NB4 (cell line): Measurements from ENCODE around the gene NUP214.

Source experiments
- MYC ChIP-seq: IDR thresholded peaks from 2 replicates; pipeline ENCODE4 v1.6.1; 2011; ENCODE audit warnings: low read depth, low read length
- POLR2A ChIP-seq: IDR thresholded peaks from 2 replicates; pipeline ENCODE4 v1.6.1; 2011; ENCODE audit warnings: mild to moderate bottlenecking; ENCODE audit not compliant: insufficient read length; ENCODE audit errors: extremely low read depth
- TF ChIP-seq, protein P1 (sequence below): IDR thresholded peaks from one replicate; pipeline ENCODE4 v1.5.1; 2012; ENCODE audit warnings: low read depth, low read length
- TF ChIP-seq, protein P2 (sequence below): IDR thresholded peaks from 2 replicates; pipeline ENCODE4 v1.6.1; 2011; ENCODE audit warnings: low read depth, low read length

DNA sequence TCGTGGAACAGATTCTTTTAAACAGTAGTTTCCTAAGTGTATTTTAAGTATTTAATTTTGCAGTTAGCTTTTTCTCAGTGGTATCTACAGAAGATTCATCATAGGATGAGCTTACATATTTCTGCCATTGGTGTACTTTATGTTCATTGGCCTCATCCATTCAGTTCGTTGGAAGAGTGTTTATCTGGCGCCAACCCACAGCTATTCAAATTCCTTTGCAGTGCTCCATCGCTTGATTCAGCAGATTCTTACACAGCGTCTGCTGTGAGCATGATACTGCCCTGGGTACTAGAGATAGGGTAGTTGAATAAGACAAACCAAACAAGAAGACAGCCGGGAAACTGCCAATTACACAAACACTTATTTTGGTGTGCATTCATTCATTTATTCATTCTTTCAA is 55.1 kb downstream of the NUP214 start:
- TF ChIP-seq, protein P1, sequence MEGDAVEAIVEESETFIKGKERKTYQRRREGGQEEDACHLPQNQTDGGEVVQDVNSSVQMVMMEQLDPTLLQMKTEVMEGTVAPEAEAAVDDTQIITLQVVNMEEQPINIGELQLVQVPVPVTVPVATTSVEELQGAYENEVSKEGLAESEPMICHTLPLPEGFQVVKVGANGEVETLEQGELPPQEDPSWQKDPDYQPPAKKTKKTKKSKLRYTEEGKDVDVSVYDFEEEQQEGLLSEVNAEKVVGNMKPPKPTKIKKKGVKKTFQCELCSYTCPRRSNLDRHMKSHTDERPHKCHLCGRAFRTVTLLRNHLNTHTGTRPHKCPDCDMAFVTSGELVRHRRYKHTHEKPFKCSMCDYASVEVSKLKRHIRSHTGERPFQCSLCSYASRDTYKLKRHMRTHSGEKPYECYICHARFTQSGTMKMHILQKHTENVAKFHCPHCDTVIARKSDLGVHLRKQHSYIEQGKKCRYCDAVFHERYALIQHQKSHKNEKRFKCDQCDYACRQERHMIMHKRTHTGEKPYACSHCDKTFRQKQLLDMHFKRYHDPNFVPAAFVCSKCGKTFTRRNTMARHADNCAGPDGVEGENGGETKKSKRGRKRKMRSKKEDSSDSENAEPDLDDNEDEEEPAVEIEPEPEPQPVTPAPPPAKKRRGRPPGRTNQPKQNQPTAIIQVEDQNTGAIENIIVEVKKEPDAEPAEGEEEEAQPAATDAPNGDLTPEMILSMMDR, result no peak
- TF ChIP-seq POLR2A (no peak), MYC (no peak)
- TF ChIP-seq, protein P2, sequence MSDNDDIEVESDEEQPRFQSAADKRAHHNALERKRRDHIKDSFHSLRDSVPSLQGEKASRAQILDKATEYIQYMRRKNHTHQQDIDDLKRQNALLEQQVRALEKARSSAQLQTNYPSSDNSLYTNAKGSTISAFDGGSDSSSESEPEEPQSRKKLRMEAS, result no peak
